HG03469 (cell line): ENCODE data around the gene TMEM14B.
"Not testable (repeated sequence)": the region's sequence is repeated elsewhere in the genome, so short reads cannot be mapped to it uniquely, and the experiment has no call there.

ENCODE experiments used
- ATAC-seq: cut with Tn5 transposase; IDR thresholded peaks from one replicate; pipeline ENCODE4 v1.9.1; 2021; ENCODE audit warnings: mild to moderate bottlenecking, moderate library complexity, moderate number of reproducible peaks; ENCODE audit not compliant: unreplicated experiment

Gene TMEM14B

GRCh38 chr6:10747251-10747972 is at the start of gene TMEM14B:
TSS of gene TMEM14B (plus strand) at chr6:10747805. CDS start at chr6:10749246, 1,441 bp downstream.
- ATAC-seq: peak; percentile 89

GRCh38 chr6:10713962-10714361 is 33.6 kb upstream of the TMEM14B start:
- no peak for ATAC-seq

GRCh38 chr6:10719296-10719963 is 28.2 kb upstream of the TMEM14B start:
- no peak for ATAC-seq

DNA sequence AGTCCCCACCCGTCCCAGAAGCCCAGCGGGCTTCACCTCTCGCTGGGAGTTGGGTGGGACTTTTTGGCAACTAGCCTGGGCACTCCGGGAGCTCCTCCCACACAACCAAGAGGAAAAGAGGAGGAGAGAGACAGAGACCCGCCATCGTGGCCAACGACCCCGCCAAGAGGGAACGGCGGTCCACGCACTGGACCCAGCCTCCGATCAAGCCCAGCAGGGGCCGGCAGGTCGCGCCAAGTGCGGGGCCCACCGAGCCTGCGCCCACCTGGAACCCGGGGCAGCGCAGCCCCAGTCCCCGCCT is 27.7 kb upstream of the TMEM14B start:
- ATAC-seq: no peak

- ATAC-seq: no peak
These were observed 27.2 kb upstream of the TMEM14B start for GRCh38 chr6:10720265-10720959.

DNA sequence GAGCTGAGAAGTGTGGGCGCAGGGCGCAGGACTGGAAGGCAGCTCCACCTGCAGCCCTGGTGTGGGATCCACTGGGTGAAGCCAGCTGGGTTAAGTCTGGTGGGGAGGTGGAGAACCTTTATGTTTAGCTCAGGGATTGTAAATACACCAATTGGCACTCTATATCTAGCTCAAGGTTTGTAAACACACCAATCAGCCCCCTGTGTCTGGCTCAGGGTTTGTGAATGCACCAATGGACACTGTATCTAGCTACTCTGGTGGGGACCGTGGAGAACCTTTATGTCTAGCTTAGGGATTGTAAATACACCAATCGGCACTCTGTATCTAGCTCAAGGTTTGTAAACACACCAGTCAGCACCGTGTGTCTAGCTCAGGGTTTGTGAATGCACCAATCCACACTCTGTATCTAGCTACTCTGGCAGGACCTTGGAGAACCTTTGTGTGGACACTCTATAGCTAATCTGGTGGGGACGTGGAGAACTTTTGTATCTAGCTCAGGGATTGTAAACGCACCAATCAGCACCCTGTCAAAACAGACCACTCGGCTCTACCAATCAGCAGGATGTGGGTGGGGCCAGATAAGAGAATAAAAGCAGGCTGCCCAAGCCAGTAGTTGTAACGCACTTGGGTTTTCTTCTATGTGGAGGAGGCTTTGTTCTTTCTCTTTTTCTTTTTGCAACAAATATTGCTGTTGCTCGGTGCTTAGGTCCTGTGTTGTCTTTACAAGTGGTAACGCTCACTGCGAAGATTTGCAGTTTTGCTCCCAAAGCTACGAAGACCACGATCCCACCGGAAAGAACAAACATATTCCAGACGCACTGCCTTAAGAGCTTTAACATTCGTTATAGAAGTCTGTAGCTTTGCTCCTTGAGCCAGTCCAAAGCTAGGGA is 26.4 kb upstream of the TMEM14B start:
- not testable (repeated sequence) for ATAC-seq

- ATAC-seq: no peak
These were observed 25.6 kb upstream of the TMEM14B start for GRCh38 chr6:10721850-10722569.

DNA sequence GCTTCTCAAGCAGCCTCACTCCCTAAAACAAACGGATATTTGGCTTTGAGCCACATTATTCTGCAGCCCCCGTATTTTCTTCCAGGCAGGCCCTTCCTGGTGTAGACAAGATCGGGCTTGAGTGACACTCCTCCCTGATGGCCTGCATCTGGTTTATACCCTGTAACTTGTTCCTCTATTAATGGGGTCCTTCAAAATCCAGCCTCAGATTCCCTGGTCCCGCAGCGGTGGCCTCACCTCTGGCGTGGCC is 25.1 kb upstream of the TMEM14B start:
- ATAC-seq: no peak

GRCh38 chr6:10722820-10723566 is 24.6 kb upstream of the TMEM14B start, which contains the start of gene TMEM14C:
TSS of gene TMEM14C (plus strand) at chr6:10723070. CDS start at chr6:10724614, 1,544 bp downstream.
- ATAC-seq: peak; percentile 93

DNA sequence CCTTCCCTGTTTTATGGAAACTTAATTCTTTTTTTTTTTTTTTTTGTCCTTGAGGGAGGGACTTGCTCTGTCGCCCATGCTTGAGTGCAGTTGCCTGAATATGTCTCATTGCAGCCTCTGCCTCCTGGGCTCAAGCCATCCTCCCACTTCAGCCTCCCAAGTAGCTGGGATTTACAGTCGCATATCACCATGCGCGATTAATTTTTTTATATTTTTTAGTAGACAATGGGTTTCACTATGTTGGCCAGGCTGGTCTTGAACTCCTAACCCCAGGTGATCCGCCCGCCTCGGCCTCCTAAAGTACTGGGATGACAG is 24.1 kb upstream of the TMEM14B start:
- no peak for ATAC-seq

DNA sequence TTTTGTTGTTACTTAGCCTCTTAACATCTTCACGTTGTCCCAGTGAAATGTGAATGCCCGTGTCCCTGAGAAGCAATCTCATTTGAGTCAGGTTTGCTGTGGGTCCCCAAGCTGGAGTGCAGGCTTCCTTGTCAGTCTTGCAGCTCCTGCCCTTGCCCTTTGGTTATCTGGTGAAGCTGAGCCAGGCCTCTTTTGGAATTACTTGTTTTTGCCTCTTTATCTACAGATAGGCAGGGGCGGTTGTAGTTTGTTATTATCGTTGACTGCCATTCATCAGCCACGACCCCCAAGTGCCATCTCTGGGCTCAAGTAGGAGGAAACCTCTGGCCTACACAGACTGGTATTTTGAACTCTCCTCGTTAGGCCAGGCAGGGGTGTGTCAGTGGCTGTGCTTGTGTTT is 22.6 kb upstream of the TMEM14B start:
- no peak for ATAC-seq

- no peak for ATAC-seq
These were observed 21.9 kb upstream of the TMEM14B start for GRCh38 chr6:10725716-10726115.

DNA sequence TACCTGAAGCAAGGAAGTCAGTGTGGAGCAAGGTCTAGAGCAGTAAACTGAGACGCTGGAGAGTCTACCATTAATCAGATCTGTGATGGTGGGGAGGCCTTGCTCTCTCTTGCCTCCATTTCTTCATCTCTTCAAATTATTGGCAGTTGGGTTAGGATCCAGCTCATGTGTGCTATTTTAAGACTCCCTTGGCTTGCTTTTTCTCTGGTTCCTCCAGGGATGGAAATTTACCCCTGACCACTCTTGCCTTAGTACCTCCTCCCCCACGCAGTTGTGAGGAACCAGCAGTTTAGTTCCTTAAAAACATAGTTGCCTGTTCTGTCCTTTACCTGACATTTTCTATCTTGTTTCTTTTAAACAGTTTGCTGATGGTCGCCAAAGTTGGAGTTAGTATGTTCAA is 17.4 kb upstream of the TMEM14B start:
- no peak for ATAC-seq

- no peak for ATAC-seq
These were observed 14.4 kb upstream of the TMEM14B start for GRCh38 chr6:10733151-10733715.

DNA sequence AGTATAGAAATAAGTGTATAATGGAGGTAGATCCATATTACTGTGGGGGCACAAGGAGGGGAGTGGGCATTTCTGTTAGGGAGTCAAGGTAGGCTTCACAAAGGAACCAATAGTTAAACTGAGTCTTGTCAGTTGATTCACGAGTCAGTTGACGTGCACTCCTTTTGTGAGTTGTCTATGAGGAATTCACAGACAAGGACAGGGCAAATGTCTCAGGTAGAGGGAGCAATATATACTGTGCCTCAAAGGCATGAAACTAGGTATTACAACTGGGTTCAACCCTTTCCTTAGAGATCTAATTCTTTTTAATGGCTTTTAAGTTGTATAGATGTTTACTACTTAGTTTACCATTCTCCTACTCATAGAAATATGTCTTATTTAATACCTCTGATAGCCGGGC is 13.7 kb upstream of the TMEM14B start:
- ATAC-seq: no peak

DNA sequence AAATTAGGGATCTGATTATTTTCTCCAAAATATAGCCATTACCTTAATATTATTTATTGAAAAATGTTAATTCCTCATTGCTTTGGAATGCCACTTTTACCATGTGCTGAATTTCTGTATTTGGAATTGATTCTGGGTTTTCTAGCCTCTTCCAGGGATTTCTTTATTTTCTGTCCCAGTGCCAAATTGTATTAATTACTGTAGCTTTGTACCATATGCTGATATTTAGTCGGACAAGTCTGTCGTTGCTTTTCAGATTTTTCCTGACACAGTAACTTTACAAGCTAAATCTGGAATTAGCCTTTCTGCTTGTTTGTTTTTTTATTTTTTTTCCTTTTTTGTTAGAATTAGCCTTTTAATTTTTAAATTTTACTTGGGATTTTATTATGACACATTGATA is 10.9 kb upstream of the TMEM14B start:
- no peak for ATAC-seq

DNA sequence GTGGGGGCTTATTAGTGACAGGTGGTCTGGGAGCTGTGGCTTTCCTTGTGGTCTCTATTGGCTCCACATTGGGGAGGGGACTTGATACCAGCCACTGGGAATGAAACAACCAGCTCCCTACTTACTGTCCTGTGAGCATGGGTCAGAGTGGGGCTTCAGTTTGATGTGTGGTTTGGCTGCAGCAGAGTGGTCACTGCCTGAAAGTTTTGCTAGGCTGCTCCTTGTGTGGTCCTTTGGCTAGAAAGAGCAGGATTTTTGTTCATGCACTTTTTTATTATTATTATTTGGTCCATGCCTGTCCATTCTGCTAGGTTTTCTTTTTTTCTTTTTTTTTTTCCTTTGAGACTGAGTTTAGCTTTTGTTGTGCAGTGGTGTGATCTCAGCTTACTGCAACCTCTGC is 7.5 kb upstream of the TMEM14B start:
- ATAC-seq: no peak

GRCh38 chr6:10741643-10742042 is 6.0 kb upstream of the TMEM14B start:
- ATAC-seq: not testable (repeated sequence)

- ATAC-seq: no peak
These were observed 5.4 kb upstream of the TMEM14B start for GRCh38 chr6:10742251-10742650.

DNA sequence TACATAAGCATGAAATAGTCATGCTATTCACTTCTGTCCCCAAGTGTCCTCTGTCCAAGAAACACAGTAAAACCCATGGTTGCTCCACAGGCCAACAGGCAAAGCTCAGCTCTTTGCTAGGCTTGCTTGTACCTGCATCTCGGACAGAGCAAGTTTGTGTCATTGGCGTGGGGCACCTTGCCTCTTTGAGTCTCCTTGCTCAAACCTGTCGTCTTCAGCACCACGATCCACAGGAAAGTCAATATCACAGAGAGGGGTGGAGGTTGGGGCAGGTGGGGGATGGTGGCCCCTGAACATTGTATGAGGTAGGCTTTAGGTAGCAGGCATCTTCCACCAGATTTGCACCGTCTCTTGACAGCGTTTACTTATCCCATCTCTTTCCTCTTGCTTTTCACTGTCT is 4.1 kb upstream of the TMEM14B start:
- no peak for ATAC-seq
